ENCODE data around the gene FGD5. TPM values are rescaled to one million over a fixed set of nuclear protein-coding genes. Genes with fewer than 3 reads are reported as not detected.

The FGD5 gene
- polyA plus RNA-seq, 1 of the 3 experiments (the other 2 are of a cell fraction): not detected

DNA sequence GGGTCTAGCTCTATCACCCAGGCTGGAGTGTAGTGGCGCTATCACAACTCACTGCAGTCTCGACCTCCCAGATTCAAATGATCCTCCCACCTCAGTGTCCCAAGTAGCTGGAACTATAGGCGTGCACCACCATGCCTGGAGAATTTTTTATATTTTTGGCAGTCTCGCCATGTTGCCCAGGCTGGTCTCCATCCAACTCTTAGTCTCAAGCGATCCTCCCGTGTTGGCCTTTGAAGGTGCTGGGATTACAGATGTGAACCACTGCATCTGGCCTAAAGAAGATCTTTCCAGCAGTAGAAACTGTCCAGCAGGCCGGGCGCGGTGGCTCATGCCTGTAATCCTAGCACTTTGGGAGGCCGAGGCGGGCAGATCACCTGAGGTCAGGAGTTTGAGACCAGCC, 73.5 kb downstream of the FGD5 start:
- Histone ChIP-seq H3K4me3 (ENCODE audit: low read depth in 2 of 2, low read length in 1 of 2) (no peak overlapping the region), H3K4me2 (no peak overlapping the region), H2AFZ (ENCODE audit: low read depth) (no peak overlapping the region), H3K4me1 (ENCODE audit: control insufficient read depth in 1 of 2, insufficient read depth in 2 of 2, low read depth in 1 of 2, low read length in 1 of 2) (no peaks in the 10 kb centered on the region), H3K79me2 (ENCODE audit: insufficient read depth) (no peaks in the 10 kb centered on the region), H3F3A (replicated peaks; ENCODE audit: insufficient read depth) (no peaks in the 10 kb centered on the region), H4K20me1 (ENCODE audit: insufficient read depth) (no peaks in the 10 kb centered on the region), H3K36me3 (replicated peaks in 1 of 2; ENCODE audit: control insufficient read depth in 1 of 2, insufficient read depth in 2 of 2, low read length in 1 of 2) (no peaks in the 10 kb centered on the region), H3K9me2 (no peaks in the 10 kb centered on the region), H3K9me3 (no peaks in the 10 kb centered on the region), H3K27ac (ENCODE audit: low read depth in 2 of 2, low read length in 1 of 2) (no peak overlapping the region), H3K27me3 (ENCODE audit: insufficient read depth) (no peaks in the 10 kb centered on the region; the same call in 1 of the 2 replicates), H3K9ac (no peak overlapping the region)
- CTCF ChIA-PET: no interaction called here
- DNase-seq: no peak
- WGBS (ENCODE audit: low lambda C conversion rate): 63% methylated on average over 8 of the region's 11 CpGs
- TF ChIP-seq, protein P1, sequence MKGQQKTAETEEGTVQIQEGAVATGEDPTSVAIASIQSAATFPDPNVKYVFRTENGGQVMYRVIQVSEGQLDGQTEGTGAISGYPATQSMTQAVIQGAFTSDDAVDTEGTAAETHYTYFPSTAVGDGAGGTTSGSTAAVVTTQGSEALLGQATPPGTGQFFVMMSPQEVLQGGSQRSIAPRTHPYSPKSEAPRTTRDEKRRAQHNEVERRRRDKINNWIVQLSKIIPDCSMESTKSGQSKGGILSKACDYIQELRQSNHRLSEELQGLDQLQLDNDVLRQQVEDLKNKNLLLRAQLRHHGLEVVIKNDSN (IDR thresholded peaks at IDR 0.05; ENCODE audit: borderline replicate concordance, low read depth): no peak
- TF ChIP-seq ZBTB33 (IDR thresholded peaks at IDR 0.05; ENCODE audit: borderline replicate concordance, low read depth) (no peak), GATA2 (CRISPR knock-in tag; IDR thresholded peaks at IDR 0.05) (no peak), FOXJ3 (CRISPR knock-in tag; IDR thresholded peaks at IDR 0.05) (no peak), CTCF (IDR thresholded peaks at IDR 0.05) (no peak), RAD21 (IDR thresholded peaks at IDR 0.05; ENCODE audit: low read length) (no peak), RFX5 (IDR thresholded peaks at IDR 0.05; ENCODE audit: low read length) (no peak), MAX (IDR thresholded peaks at IDR 0.05; ENCODE audit: low read depth) (no peak), EP300 (IDR thresholded peaks at IDR 0.05; ENCODE audit: borderline replicate concordance in 1 of 2, low read depth in 1 of 2, low read length in 1 of 2) (no peak), IRF3 (IDR thresholded peaks at IDR 0.05; ENCODE audit: low read depth, low read length) (no peak), REST (IDR thresholded peaks at IDR 0.05; ENCODE audit: low read depth, low read length) (no peak), YY1 (IDR thresholded peaks at IDR 0.05; ENCODE audit: low read depth) (no peak), FOSL2 (IDR thresholded peaks at IDR 0.05; ENCODE audit: borderline replicate concordance, low read depth) (no peak), RCOR1 (IDR thresholded peaks at IDR 0.05; ENCODE audit: low read length) (no peak), TEAD4 (IDR thresholded peaks at IDR 0.05; ENCODE audit: borderline replicate concordance, insufficient read depth) (no peak)
- TF ChIP-seq, protein P2, sequence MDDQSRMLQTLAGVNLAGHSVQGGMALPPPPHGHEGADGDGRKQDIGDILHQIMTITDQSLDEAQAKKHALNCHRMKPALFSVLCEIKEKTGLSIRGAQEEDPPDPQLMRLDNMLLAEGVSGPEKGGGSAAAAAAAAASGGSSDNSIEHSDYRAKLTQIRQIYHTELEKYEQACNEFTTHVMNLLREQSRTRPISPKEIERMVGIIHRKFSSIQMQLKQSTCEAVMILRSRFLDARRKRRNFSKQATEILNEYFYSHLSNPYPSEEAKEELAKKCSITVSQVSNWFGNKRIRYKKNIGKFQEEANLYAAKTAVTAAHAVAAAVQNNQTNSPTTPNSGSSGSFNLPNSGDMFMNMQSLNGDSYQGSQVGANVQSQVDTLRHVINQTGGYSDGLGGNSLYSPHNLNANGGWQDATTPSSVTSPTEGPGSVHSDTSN (IDR thresholded peaks at IDR 0.05): no peak
- POLR2A ChIA-PET: no interaction called here

Measured in SK-N-SH (cell line).